HCT116 (cell line): ENCODE measurements around the gene PIK3CD. TPM values are rescaled to one million over a fixed set of nuclear protein-coding genes. Genes with fewer than 3 reads are reported as not detected.

Experiments
- ATAC-seq: fragments of 200-7000 bp; cut with Tn5 transposase; 2 replicates; pipeline ENCODE4 v1.9.1; 2020; ENCODE audit warnings: mild to moderate bottlenecking, moderate library complexity
- BruUV-seq: library from RNA; stranded (reverse); fragments of 400-500 nt; replicated peaks from 2 replicates; lab custom pipeline; 2021; lab: Mats Ljungman, UMichigan
- CTCF ChIA-PET: fragments of 300-600 bp; sonication (Branson Sonifier 250); formaldehyde crosslinking; loops from one replicate; lab custom pipeline; 2021; ENCODE audit warnings: antibody characterized with exemption; lab: Charles Lee
- POLR2A ChIA-PET: fragments of 300-600, 350-600 bp; sonication (Branson Sonifier 250); formaldehyde crosslinking; loops from one replicate; lab custom pipeline; 2021; ENCODE audit warnings: antibody characterized with exemption; lab: Charles Lee
- RAD21 ChIA-PET, 2 experiments: fragments of 300-600 bp; sonication (Branson Sonifier 250); formaldehyde crosslinking; loops; one replicate each; lab custom pipeline; 2023; ENCODE audit warnings: low total read pairs in 2 of 2; ENCODE audit not compliant: uncharacterized antibody in 2 of 2, unreplicated experiment in 2 of 2, low non-redundant PET in 1 of 2; lab: Charles Lee
- DNase-seq: peaks from one replicate; pipeline ENCODE4 v3.0.0-alpha.2; 2010; ENCODE audit warnings: low read depth, low spot score
- H2AFZ ChIP-seq: fragments of 200-600 bp; shearing (Covaris generic), sonication (generic); 2 replicates; pipeline ENCODE4 v1.6.1; 2017; ENCODE audit warnings: low read depth, mixed run types, mixed read lengths, antibody characterized with exemption, low read length; ENCODE audit not compliant: poor library complexity, severe bottlenecking
- H3K27ac ChIP-seq: 2 replicates; pipeline ENCODE4 v1.5.1; 2012; ENCODE audit warnings: low read depth, low read length
- H3K27me3 ChIP-seq: fragments of 200-600 bp; sonication (generic); 2 replicates; pipeline ENCODE4 v1.6.1; 2016; ENCODE audit warnings: mixed run types, low read length, mixed read lengths; ENCODE audit not compliant: insufficient read depth
- H3K36me3 ChIP-seq, 2 experiments: fragments of 200-500 bp in 1 of 2; fragments of 200-600 bp in 1 of 2; sonication (Bioruptor generic) in 1 of 2; sonication (generic) in 1 of 2; 2 replicates each; pipeline versions ENCODE4 v1.5.1 to v1.6.1; 2014 to 2016; ENCODE audit warnings: low read length in 2 of 2, inconsistent platforms in 1 of 2, mixed read lengths in 1 of 2, mixed run types in 1 of 2; ENCODE audit not compliant: insufficient read depth in 2 of 2, control insufficient read depth in 1 of 2
- H3K4me1 ChIP-seq, 2 experiments: fragments of 200-600 bp in 1 of 2; sonication (generic) in 1 of 2; 2 replicates each; pipeline versions ENCODE4 v1.5.1 to v1.6.1; 2012 to 2017; ENCODE audit warnings: low read length in 2 of 2, inconsistent platforms in 1 of 2, mild to moderate bottlenecking in 1 of 2, mixed read lengths in 1 of 2, mixed run types in 1 of 2, moderate library complexity in 1 of 2; ENCODE audit not compliant: insufficient read depth in 2 of 2, control insufficient read depth in 1 of 2
- H3K4me2 ChIP-seq: fragments of 200-600 bp; sonication (generic); 2 replicates; pipeline ENCODE4 v1.6.1; 2017; ENCODE audit warnings: mixed run types, low read length, mixed read lengths
- H3K4me3 ChIP-seq, 2 experiments: fragments of 200-600 bp in 1 of 2; sonication (generic) in 1 of 2; replicated peaks in 1 of 2; 2 replicates each; pipeline ENCODE4 v1.5.1; 2011 to 2016; ENCODE audit warnings: low read length in 2 of 2, control low read depth in 1 of 2, low read depth in 1 of 2, mild to moderate bottlenecking in 1 of 2, mixed read lengths in 1 of 2, mixed run types in 1 of 2
- H3K79me2 ChIP-seq: fragments of 200-600 bp; sonication (generic); 2 replicates; pipeline ENCODE4 v1.6.1; 2017; ENCODE audit warnings: mild to moderate bottlenecking, mixed run types, low read length, moderate library complexity, mixed read lengths; ENCODE audit not compliant: insufficient read depth
- H3K9ac ChIP-seq: fragments of 200-600 bp; sonication (generic); 2 replicates; pipeline ENCODE4 v1.6.1; 2016; ENCODE audit warnings: low read length, mixed read lengths
- H3K9me2 ChIP-seq: fragments of 200-600 bp; sonication (generic), shearing (Covaris generic); 2 replicates; pipeline ENCODE4 v1.6.1; 2017; ENCODE audit warnings: mixed run types, mild to moderate bottlenecking, moderate library complexity; ENCODE audit not compliant: insufficient read depth
- H3K9me3 ChIP-seq, 2 experiments: fragments of 200-500 bp in 1 of 2; fragments of 200-600 bp in 1 of 2; sonication (Bioruptor generic) in 1 of 2; sonication (generic) in 1 of 2; 2 replicates each; pipeline ENCODE4 v1.6.1; 2014 to 2017; ENCODE audit warnings: low read length in 2 of 2, mixed read lengths in 2 of 2, inconsistent platforms in 1 of 2, low read depth in 1 of 2, mild to moderate bottlenecking in 1 of 2, mixed run types in 1 of 2, moderate library complexity in 1 of 2; ENCODE audit not compliant: control insufficient read depth in 1 of 2, insufficient read depth in 1 of 2
- H4K20me1 ChIP-seq: fragments of 200-600 bp; sonication (generic), shearing (Covaris generic); 2 replicates; pipeline ENCODE4 v1.6.1; 2017; ENCODE audit warnings: mixed run types, mild to moderate bottlenecking, moderate library complexity; ENCODE audit not compliant: insufficient read depth
- ATF3 ChIP-seq: IDR thresholded peaks from 2 replicates; pipeline ENCODE4 v1.6.1; 2012
- CEBPB ChIP-seq: IDR thresholded peaks from 2 replicates; pipeline ENCODE4 v1.6.1; 2012; ENCODE audit warnings: low read depth
- CTCF ChIP-seq, 3 experiments: fragments of 200-600 bp in 1 of 3; sonication (generic) in 1 of 3; IDR thresholded peaks in 2 of 3; conservative IDR thresholded peaks in 1 of 3; 2 replicates each; pipeline ENCODE4 v1.5.1; 2012 to 2017; ENCODE audit warnings: low read depth in 2 of 3, low read length in 2 of 3, antibody characterized with exemption in 1 of 3, borderline replicate concordance in 1 of 3, control low read depth in 1 of 3, mild to moderate bottlenecking in 1 of 3, mixed read lengths in 1 of 3, mixed run types in 1 of 3, moderate library complexity in 1 of 3; ENCODE audit not compliant: insufficient read depth in 1 of 3
- EGR1 ChIP-seq: IDR thresholded peaks from 2 replicates; pipeline ENCODE4 v1.6.1; 2012; ENCODE audit warnings: low read depth
- ELF1 ChIP-seq: IDR thresholded peaks from 2 replicates; pipeline ENCODE4 v1.6.1; 2012; ENCODE audit warnings: low read depth, borderline replicate concordance
- EZH2 ChIP-seq: fragments of 200-600 bp; sonication (generic); IDR thresholded peaks from 2 replicates; pipeline ENCODE4 v1.6.1; 2017; ENCODE audit warnings: antibody characterized with exemption, mixed run types
- EZH2phosphoT487 ChIP-seq: fragments of 200-600 bp; IDR thresholded peaks from 2 replicates; pipeline ENCODE4 v1.6.1; 2018; ENCODE audit warnings: antibody characterized with exemption, borderline replicate concordance
- FOSL1 ChIP-seq: IDR thresholded peaks from 2 replicates; pipeline ENCODE4 v1.6.1; 2012; ENCODE audit warnings: low read depth
- JUND ChIP-seq: IDR thresholded peaks from 2 replicates; pipeline ENCODE4 v1.6.1; 2012
- MAX ChIP-seq: IDR thresholded peaks from 2 replicates; pipeline ENCODE4 v1.6.1; 2012
- POLR2A ChIP-seq: IDR thresholded peaks from 2 replicates; pipeline ENCODE4 v1.7.0; 2011; ENCODE audit warnings: borderline replicate concordance; ENCODE audit not compliant: insufficient read depth, insufficient read length; ENCODE audit errors: extremely low read depth
- POLR2AphosphoS5 ChIP-seq: IDR thresholded peaks from 2 replicates; pipeline ENCODE4 v1.6.1; 2011; ENCODE audit warnings: mild to moderate bottlenecking, low read depth, low read length, moderate library complexity
- REST ChIP-seq: IDR thresholded peaks from 2 replicates; pipeline ENCODE4 v1.6.1; 2012; ENCODE audit warnings: low read depth
- SIN3A ChIP-seq: IDR thresholded peaks from 2 replicates; pipeline ENCODE4 v1.6.1; 2012; ENCODE audit warnings: low read depth
- SP1 ChIP-seq: IDR thresholded peaks from 2 replicates; pipeline ENCODE4 v1.6.1; 2012; ENCODE audit warnings: low read depth
- SRF ChIP-seq: IDR thresholded peaks from 2 replicates; pipeline ENCODE4 v1.6.1; 2012; ENCODE audit warnings: low read depth
- YY1 ChIP-seq: IDR thresholded peaks from 2 replicates; pipeline ENCODE4 v1.6.1; 2011; ENCODE audit warnings: low read length, low read depth, moderate library complexity, mild to moderate bottlenecking; ENCODE audit not compliant: insufficient replicate concordance; ENCODE audit errors: extremely low read depth
- ZBTB33 ChIP-seq: IDR thresholded peaks from 2 replicates; pipeline ENCODE4 v1.6.1; 2011; ENCODE audit warnings: mild to moderate bottlenecking, low read length, moderate library complexity; ENCODE audit not compliant: insufficient replicate concordance; ENCODE audit errors: extremely low read depth
- ZFX ChIP-seq: fragments of 450-650 bp; IDR thresholded peaks from 2 replicates; pipeline ENCODE4 v1.6.1; 2017
- ZNF274 ChIP-seq: fragments of 200-500 bp; sonication (Bioruptor generic); IDR thresholded peaks from 2 replicates; pipeline ENCODE4 v1.6.1; 2014; ENCODE audit warnings: mild to moderate bottlenecking, low read depth, low read length, inconsistent platforms
- intact Hi-C: fragments of 100-400 bp; cut with micrococcal nuclease; formaldehyde crosslinking; loops from 2 replicates; pipeline ENCODE4 v1.10.0; 2022
- total RNA-seq: library from RNA; stranded (reverse); gene quantifications from one replicate; pipeline ENCODE4 v1.2.1, GENCODE V29; 2021; ENCODE audit not compliant: unreplicated experiment

The PIK3CD gene
- total RNA-seq, 1 experiment from 2014 or later: 9.2 TPM

- POLR2A ChIA-PET: no interaction called here
- no TSS peak for BruUV-seq
- H3K9me3 ChIP-seq: no peaks in the 10 kb centered on the region
- H3K79me2 ChIP-seq: no peaks in the 10 kb centered on the region
- no peak for TF ChIP-seq EZH2phosphoT487
- TF ChIP-seq MAX: no peak
- TF ChIP-seq ZBTB33: no peak
- TF ChIP-seq REST: no peak
- TF ChIP-seq POLR2A: no peak
- no peak for TF ChIP-seq ZNF274
- TF ChIP-seq SIN3A: no peak
- TF ChIP-seq CTCF (IDR thresholded peaks at IDR 0.05 in 2 of 3, conservative IDR thresholded peaks at IDR 0.05 in 1 of 3; ENCODE audit: borderline replicate concordance in 1 of 3, insufficient read depth in 1 of 3, low read depth in 2 of 3, low read length in 2 of 3): no peak
- TF ChIP-seq ZFX: no peak
- no peak for TF ChIP-seq SRF
- no peak for TF ChIP-seq YY1
- TF ChIP-seq ELF1: no peak
- TF ChIP-seq JUND: no peak
- TF ChIP-seq CEBPB: no peak
- TF ChIP-seq EZH2: no peak
- TF ChIP-seq EGR1: no peak
- TF ChIP-seq ATF3: no peak
- TF ChIP-seq FOSL1: no peak
- no peak for TF ChIP-seq POLR2AphosphoS5
- no peak for TF ChIP-seq SP1
- TF ChIP-seq, all 23 proteins: peak for 0
- H3K36me3 ChIP-seq: peaks cover 3 to 4% of the 10 kb centered on the region in 2 experiments; a peak in 3 of 4 replicates
- CTCF ChIA-PET: interaction anchor here (1.0 kb wide), 1 partner anchor 8 kb away, joined by 3 read pairs; no protein-coding TSS in a partner anchor
- no peaks in the 10 kb centered on the region for H3K4me1 ChIP-seq
- no peaks in the 10 kb centered on the region for H3K27me3 ChIP-seq
- ATAC-seq (no peak), DNase-seq (no peak)
- H3K9me2 ChIP-seq: no peaks in the 10 kb centered on the region
- RAD21 ChIA-PET: no interaction called here
- H3K27ac ChIP-seq: no peak overlapping the region
- no peak overlapping the region for H3K4me3 ChIP-seq
- no peak overlapping the region for H2AFZ ChIP-seq
- no peak overlapping the region for H3K4me2 ChIP-seq
- H4K20me1 ChIP-seq: no peaks in the 10 kb centered on the region
- intact Hi-C loops: no loop called here
- no peak overlapping the region for H3K9ac ChIP-seq
Measured at GRCh38 chr1:9607352-9607751, 44.2 kb upstream of the PIK3CD start.
